ENCODE measurements around the gene TMEM248. TPM values are rescaled to one million over a fixed set of nuclear protein-coding genes. Genes with fewer than 3 reads are reported as not detected.

Gene TMEM248
- total RNA-seq, 1 experiment from 2014 or later, result 83.6 TPM

- H3K4me1 ChIP-seq (replicated peaks; ENCODE audit: insufficient read depth), result peaks cover 22% of the 10 kb centered on the region
- no peak overlapping the region for H3K27ac ChIP-seq
- no peak for DNase-seq
- peaks cover 34% of the 10 kb centered on the region for H3F3A ChIP-seq (ENCODE audit: insufficient read depth, low read depth)
- no peak overlapping the region for H3K4me3 ChIP-seq
- ChIA-PET CTCF (no interaction called here), POLR2A (ENCODE audit: unreplicated experiment) (no interaction called here)
- peaks cover 26% of the 10 kb centered on the region for H3K36me3 ChIP-seq (ENCODE audit: low read depth)
- H4K20me1 ChIP-seq (ENCODE audit: insufficient read depth), result no peaks in the 10 kb centered on the region; the same call in 1 of the 2 replicates
- no peaks in the 10 kb centered on the region for H3K9me2 ChIP-seq (ENCODE audit: insufficient read depth)
- H2AFZ ChIP-seq, result no peak overlapping the region
- no peaks in the 10 kb centered on the region for H3K9me3 ChIP-seq (ENCODE audit: insufficient read depth, low read depth)
- BruUV-seq (replicated peaks), result no TSS peak
- TF ChIP-seq EZH2 (IDR thresholded peaks at IDR 0.05; ENCODE audit: low read depth) (no peak), CTCF (conservative IDR thresholded peaks at IDR 0.05) (no peak)
- H3K27me3 ChIP-seq (ENCODE audit: insufficient read depth, low read depth), result no peaks in the 10 kb centered on the region
- H3K4me2 ChIP-seq, result no peak overlapping the region
- intact Hi-C loops (cut with micrococcal nuclease; ENCODE audit: unreplicated experiment), result no loop called here
- no peaks in the 10 kb centered on the region for H3K79me2 ChIP-seq (ENCODE audit: low read depth)
Observed at GRCh38 chr7:66948480-66949109, 27.6 kb downstream of the TMEM248 start.

GRCh38 chr7:66950311-66950710 is 29.3 kb downstream of the TMEM248 start:
- H3K9me2 ChIP-seq (ENCODE audit: insufficient read depth), result no peaks in the 10 kb centered on the region
- H3K27me3 ChIP-seq (ENCODE audit: insufficient read depth, low read depth), result no peaks in the 10 kb centered on the region
- H3K9me3 ChIP-seq (ENCODE audit: insufficient read depth, low read depth), result no peaks in the 10 kb centered on the region
- ChIA-PET POLR2A (ENCODE audit: unreplicated experiment) (no interaction called here), CTCF (no interaction called here)
- H3K4me3 ChIP-seq, result no peak overlapping the region
- intact Hi-C loops (cut with micrococcal nuclease; ENCODE audit: unreplicated experiment), result no loop called here
- DNase-seq, result no peak
- H3K27ac ChIP-seq, result 0 out of 2 replicates have a peak overlapping the region, but pooled peaks have one; percentile 23
- no peak for TF ChIP-seq CTCF (conservative IDR thresholded peaks at IDR 0.05)
- no peak for TF ChIP-seq EZH2 (IDR thresholded peaks at IDR 0.05; ENCODE audit: low read depth)
- peaks cover 34% of the 10 kb centered on the region for H3F3A ChIP-seq (ENCODE audit: insufficient read depth, low read depth)
- H3K4me2 ChIP-seq, result no peak overlapping the region
- H2AFZ ChIP-seq, result no peak overlapping the region
- H3K79me2 ChIP-seq (ENCODE audit: low read depth), result no peaks in the 10 kb centered on the region
- H4K20me1 ChIP-seq (ENCODE audit: insufficient read depth), result no peaks in the 10 kb centered on the region
- no TSS peak for BruUV-seq (replicated peaks)
- peaks cover 22% of the 10 kb centered on the region for H3K4me1 ChIP-seq (replicated peaks; ENCODE audit: insufficient read depth)
- H3K36me3 ChIP-seq (ENCODE audit: low read depth), result peaks cover 34% of the 10 kb centered on the region

- Histone ChIP-seq H3K36me3 (ENCODE audit: low read depth) (peaks cover 39% of the 10 kb centered on the region), H3F3A (ENCODE audit: insufficient read depth, low read depth) (peaks cover 34% of the 10 kb centered on the region), H3K9me3 (ENCODE audit: insufficient read depth, low read depth) (no peaks in the 10 kb centered on the region), H3K79me2 (ENCODE audit: low read depth) (no peaks in the 10 kb centered on the region), H3K4me2 (no peak overlapping the region), H3K27me3 (ENCODE audit: insufficient read depth, low read depth) (no peaks in the 10 kb centered on the region), H3K27ac (peak overlapping the region; percentile 86; the same call in 1 of the 2 replicates), H3K4me3 (no peak overlapping the region), H2AFZ (no peak overlapping the region), H4K20me1 (ENCODE audit: insufficient read depth) (no peaks in the 10 kb centered on the region), H3K4me1 (replicated peaks; ENCODE audit: insufficient read depth) (peaks cover 22% of the 10 kb centered on the region), H3K9me2 (ENCODE audit: insufficient read depth) (no peaks in the 10 kb centered on the region)
- ChIA-PET CTCF (no interaction called here), POLR2A (ENCODE audit: unreplicated experiment) (interaction anchor here (0.8 kb wide), 1 partner anchor 836 kb away, joined by 5 read pairs; the partner anchor contains the start of gene CRCP)
- TF ChIP-seq EZH2 (IDR thresholded peaks at IDR 0.05; ENCODE audit: low read depth) (no peak), CTCF (conservative IDR thresholded peaks at IDR 0.05) (no peak)
- no TSS peak for BruUV-seq (replicated peaks)
- intact Hi-C loops (cut with micrococcal nuclease; ENCODE audit: unreplicated experiment), result no loop called here
- DNase-seq, result no peak
Observed at GRCh38 chr7:66950763-66951162, 29.7 kb downstream of the TMEM248 start.
